ENCODE data around the gene ARR3.
"Not testable (repeated sequence)": the region's sequence is repeated elsewhere in the genome, so short reads cannot be mapped to it uniquely, and the experiment has no call there.

The ARR3 gene

DNA sequence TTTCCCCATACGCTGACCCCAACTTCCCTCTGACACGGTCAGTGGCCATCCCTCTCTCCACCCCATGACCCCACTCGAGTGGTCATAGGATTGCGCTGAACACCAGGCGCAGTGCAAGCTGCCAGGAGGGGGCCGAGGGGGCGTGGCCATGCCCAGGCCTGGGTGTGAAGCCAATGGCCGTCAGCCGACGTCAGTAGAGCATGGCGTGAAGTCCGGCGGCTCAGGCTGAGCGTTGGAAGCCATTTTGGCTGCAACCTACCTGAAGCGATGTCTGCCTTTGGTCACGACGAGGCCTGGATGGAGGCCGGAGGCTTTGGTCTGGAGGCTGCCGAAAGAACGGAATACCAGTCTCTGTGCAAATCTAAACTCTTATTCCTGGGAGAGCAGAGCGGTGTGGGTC lies 13.8 kb downstream of the ARR3 start, which contains the start of gene RAB41:
Gene RAB41 (plus strand): TSS at position 222 of the 400 bp plus-strand sequence. CDS start 46 bp downstream, at position 268.
- no peak for DNase-seq

GRCh38 chrX:70289168-70289792 lies 21.1 kb downstream of the ARR3 start:
- no peak for DNase-seq

GRCh38 chrX:70289793-70290770 lies 21.9 kb downstream of the ARR3 start, which contains the start of the genes KIF4A and PDZD11:
Gene KIF4A (plus strand): TSS chrX:70290104. CDS start chrX:70290459, 355 bp downstream.
Gene PDZD11 (minus strand): TSS chrX:70289927. CDS start chrX:70289341, 586 bp downstream.
- peak; percentile 84 for DNase-seq

- DNase-seq, result no peak
These were observed 24.7 kb downstream of the ARR3 start for GRCh38 chrX:70292788-70293187.

DNA sequence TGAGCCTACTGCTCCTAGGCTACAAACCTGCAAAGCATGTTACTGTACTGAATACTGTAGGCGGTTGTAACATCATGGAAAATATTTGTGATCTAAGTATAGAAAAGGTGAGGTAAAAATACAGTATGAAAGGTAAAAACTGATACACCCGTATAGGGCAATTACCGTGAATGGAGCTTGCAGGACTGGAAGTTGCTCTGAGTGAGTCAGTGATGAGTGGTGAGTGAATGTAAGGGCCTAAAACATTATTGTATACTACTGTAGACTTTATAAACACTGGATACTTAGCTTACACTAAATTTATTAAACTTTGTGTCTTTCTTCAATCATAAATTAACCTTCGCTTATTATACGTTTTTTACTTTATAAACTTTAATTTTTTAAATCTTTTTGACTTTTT lies 25.5 kb downstream of the ARR3 start:
- no peak for DNase-seq

DNA sequence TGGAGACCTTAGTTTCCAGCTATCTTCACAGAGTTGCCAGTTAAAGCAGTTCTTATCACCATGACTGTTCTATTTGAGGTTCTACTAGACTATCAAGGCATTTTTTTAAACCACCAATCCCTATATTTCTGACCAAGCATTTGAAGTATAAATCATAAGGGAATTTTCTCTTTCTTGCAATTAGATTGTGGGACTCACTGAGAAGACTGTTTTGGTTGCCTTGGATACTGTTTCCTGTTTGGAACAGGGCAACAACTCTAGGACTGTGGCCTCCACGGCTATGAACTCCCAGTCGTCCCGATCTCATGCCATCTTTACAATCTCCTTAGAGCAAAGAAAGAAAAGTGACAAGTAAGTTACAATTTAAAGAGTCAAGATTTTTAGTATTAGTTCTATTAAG lies 33.6 kb downstream of the ARR3 start:
- DNase-seq, result no peak

DNA sequence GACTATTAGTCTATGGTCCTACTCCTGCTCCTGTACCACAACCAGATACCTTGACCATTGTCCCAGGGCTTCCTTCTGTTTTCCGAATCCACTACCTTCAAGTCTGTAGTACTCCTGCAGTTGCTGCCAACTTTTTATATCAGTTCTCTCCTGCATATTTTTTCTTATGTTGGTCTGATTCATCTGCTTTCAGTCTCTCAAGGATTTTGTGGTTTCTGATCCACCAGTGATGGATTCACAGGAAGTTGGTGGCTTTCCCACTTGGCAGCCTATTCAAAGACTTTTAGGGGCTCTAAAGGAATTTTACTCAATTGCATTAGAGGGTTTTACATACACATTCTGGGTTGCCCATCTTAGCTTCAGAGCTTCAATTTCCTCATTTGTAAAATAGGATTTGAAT lies 45.4 kb downstream of the ARR3 start:
- no peak for DNase-seq

- no peak for DNase-seq
These were observed 54.6 kb downstream of the ARR3 start for GRCh38 chrX:70322784-70323183.

- not testable (repeated sequence) for DNase-seq
These were observed 55.5 kb downstream of the ARR3 start for GRCh38 chrX:70323628-70324027.

DNA sequence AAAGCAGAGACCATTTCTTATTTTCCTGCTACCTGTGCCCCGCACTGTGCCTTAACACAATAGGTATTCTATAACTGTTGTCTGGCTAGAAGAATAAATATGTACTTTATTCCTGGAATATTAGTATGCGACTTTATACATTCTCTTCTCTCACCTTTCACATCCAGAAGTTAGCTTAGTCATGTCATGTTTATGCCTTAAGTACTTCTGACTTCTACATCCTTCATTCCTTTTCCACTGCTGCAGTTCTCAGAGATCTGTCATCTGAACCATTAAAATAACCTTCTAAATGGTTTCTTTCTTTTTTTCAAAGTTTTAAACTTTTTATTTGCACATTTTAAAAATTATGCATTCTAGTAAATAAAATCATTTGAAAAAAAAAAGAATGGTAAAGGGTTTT lies 56.2 kb downstream of the ARR3 start:
- no peak for DNase-seq

DNA sequence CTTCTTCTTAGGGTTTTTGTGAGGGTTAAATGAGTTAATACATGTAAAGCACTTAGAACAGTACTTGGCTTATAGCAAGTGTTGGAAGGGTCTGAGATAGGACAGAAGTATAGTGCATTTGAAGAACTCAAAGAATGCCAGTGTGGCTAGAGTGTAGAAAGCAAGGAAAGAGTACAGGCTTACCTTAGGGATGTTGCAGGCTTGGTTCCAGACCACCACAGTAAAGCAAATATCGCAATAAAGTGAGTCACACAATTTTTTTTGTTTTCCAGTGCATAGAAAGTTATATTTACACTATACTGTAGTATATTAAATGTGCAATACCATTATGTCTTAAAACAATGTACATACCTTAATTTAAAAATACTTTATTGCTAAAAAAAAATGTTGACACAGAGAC lies 63.0 kb downstream of the ARR3 start:
- no peak for DNase-seq
